ENCODE measurements around the gene TGFA.

TGFA gene

GRCh38 chr2:70418514-70418913 lies 135.1 kb downstream of the TGFA start:
- TF ChIP-seq CTCF (IDR thresholded peaks at IDR 0.05) (no peak), ZFX (IDR thresholded peaks at IDR 0.05; ENCODE audit: borderline replicate concordance) (no peak)
- H3K27ac ChIP-seq = no peak overlapping the region

DNA sequence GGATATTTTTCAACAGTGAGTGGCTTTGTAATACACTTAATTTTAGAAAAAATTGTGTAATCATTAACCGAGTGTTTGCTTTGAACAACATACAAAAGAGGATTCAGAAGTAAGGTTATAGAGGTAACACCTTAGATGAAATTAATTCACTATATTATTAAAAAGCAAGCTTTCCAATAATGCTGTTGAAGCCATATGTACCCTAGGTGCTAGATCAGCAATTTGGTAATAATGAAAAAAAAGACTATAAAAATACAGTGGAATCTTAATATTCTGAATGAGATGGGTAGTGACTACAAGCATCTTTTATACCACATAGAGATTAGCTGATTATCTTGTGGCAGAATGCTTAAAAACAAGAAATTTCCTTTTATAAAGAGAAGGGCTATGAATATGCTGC lies 136.6 kb downstream of the TGFA start:
- no peak overlapping the region for H3K27ac ChIP-seq
- TF ChIP-seq ZFX (IDR thresholded peaks at IDR 0.05; ENCODE audit: borderline replicate concordance) (no peak), CTCF (IDR thresholded peaks at IDR 0.05) (no peak)

DNA sequence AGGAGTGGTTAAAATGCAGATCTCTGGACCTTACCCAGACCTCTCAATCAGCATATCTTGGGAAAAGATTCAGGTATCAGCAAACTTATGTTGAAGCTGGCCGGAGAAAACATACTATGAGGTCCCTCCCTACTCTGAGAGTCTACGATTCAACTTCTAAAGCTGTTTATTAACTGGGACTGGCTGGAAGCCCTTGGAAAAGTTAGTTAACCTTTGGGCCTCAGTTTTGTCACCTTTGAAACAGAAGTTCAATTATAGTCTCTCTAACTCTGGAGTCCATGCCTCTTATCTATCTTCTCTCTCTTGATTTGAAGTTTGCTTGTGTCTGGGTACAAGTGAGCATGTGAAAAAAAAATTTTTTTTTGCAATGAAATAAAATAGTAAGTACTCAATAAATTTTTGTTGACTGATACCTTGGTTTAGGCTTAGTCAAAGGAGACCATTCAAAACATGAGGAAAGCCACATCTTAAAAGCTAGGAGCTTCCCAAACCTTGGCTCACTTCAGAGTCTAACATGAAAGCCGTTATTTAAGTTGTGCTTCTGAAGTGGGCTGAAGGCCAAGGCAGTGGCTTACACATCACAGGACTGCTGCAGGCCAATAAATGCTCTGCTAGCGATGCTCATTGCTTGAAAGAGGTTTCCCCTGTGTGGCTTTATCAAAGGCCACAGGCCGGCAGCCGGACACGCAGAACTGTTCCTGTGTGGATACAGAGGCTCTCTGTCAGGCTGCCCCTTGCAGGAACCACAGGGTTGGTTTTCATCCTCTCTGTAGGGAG lies 141.1 kb downstream of the TGFA start:
- H3K27ac ChIP-seq = no peak overlapping the region
- TF ChIP-seq ZFX (IDR thresholded peaks at IDR 0.05; ENCODE audit: borderline replicate concordance) = no peak
- no peak for TF ChIP-seq CTCF (IDR thresholded peaks at IDR 0.05)

DNA sequence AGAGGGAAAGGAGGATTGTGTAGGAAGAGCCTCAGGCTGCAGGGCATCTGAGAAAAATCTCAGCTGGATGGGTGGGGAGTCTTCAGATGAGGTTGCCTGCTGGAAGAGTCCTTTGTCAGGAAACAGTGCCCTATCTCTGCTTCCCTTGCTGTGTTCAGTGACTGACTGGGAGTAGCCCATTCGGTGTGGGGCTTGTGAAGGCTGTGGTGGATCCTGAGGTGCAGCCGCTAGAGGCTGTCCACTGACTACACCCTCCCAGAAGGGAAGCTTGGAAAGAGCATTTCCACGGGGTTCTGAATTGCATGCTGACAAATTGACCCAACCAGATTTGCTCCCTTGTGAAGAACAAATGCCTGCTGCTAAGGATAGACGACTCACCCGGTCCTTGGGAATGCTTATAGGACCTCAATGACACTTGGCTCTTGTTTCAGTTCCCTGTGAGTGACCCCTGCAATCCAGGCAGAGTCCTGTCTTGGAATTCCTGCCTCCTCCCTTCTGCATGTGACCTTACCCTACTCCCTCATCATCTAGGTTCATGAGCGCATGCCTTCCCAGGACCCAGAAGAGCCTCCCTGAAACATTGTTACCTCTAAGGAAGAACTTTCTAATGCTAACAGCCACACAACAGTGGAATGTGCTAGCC lies 142.0 kb downstream of the TGFA start:
- TF ChIP-seq CTCF (IDR thresholded peaks at IDR 0.05) (no peak), ZFX (IDR thresholded peaks at IDR 0.05; ENCODE audit: borderline replicate concordance) (no peak)
- H3K27ac ChIP-seq = no peak overlapping the region

DNA sequence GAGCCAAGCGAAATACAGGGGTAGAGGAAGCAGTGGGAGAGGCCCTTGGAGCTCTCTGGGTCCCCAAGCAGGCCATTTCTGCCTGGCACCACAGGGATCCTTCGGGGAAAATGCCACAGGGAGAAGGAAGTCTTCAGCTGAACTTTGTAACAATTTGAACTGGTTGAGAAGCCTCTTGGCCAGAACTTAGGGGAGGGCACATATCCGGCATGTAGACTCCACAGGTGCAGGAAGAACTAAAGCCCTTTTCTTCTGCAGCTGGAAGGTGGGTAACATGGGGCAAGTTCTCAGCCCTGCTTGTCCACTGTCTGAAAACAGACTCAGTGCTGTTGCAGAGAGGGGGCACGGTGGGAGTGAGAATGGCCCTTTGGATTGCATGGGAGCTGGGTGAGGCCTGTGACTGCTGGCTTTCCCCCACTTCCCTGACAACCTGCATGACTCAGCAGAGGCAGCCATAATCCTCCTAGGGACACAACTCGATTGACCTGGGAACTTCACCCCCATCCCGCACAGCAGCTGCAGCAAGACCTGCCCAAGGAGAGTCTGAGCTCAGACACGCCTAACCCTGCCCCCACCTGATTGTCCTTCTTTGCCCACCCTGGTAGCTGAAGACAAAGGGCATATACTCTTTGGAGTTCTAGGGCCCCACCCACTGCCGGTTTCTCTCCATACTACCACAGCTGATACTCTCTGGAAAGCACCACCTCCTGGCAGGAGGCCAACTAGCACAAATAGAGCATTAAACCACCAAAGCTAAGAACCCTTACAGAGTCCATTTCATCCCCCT lies 150.2 kb downstream of the TGFA start:
- H3K27ac ChIP-seq = no peak overlapping the region
- TF ChIP-seq CTCF (IDR thresholded peaks at IDR 0.05) (no peak), ZFX (IDR thresholded peaks at IDR 0.05; ENCODE audit: borderline replicate concordance) (no peak)

DNA sequence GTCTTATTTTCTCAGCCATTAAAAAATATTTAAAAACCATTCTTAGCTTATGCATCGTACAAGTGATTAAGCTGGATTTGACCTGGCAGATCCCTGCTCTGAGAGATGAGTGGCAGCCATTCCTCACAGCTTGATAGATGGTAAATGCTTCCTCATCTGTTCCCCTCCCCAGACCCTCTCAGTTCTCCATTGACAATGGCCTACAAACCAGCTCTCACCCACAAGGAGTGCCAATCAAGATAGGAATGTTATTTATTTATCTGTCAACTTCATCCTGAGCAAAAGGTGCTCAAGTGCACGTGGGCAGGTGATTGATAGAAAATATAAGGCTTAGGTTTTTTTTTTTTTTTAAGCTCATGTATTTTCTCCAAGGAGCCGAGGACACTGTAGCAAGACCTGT lies 153.1 kb downstream of the TGFA start:
- no peak for TF ChIP-seq CTCF (IDR thresholded peaks at IDR 0.05)
- no peak for TF ChIP-seq ZFX (IDR thresholded peaks at IDR 0.05; ENCODE audit: borderline replicate concordance)
- H3K27ac ChIP-seq = no peak overlapping the region
